GM12878 (cell line): ENCODE data around the gene KIF25. TPM values are rescaled to one million over a fixed set of nuclear protein-coding genes. Genes with fewer than 3 reads are reported as not detected.

Experiments
- ATAC-seq: fragments of 200-7000 bp; cut with Tn5 transposase; 3 replicates; pipeline ENCODE4 v1.9.1; 2020; ENCODE audit warnings: mild to moderate bottlenecking, moderate library complexity
- Bru-seq: library from RNA; stranded (reverse); fragments of 400-500 nt; gene quantifications from one replicate; lab custom pipeline; 2021; lab: Mats Ljungman, UMichigan
- BruChase-seq, 2 experiments: library from RNA; stranded (reverse); fragments of 400-500 nt; gene quantifications; one replicate each; lab custom pipeline; 2021; lab: Mats Ljungman, UMichigan
- BruUV-seq: library from RNA; stranded (reverse); fragments of 400-500 nt; replicated peaks from 2 replicates; lab custom pipeline; 2021; lab: Mats Ljungman, UMichigan
- CTCF ChIA-PET: fragments of 300-600 bp; sonication (Branson Sonifier 250); formaldehyde crosslinking; extraction: SDS; loops from one replicate; lab custom pipeline; 2021; ENCODE audit warnings: inconsistent platforms; lab: Yijun Ruan, JAX
- POLR2A ChIA-PET: fragments of 350-600 bp; formaldehyde crosslinking; extraction: SDS; loops from one replicate; lab custom pipeline; 2021; ENCODE audit warnings: inconsistent platforms; lab: Charles Lee
- RAD21 ChIA-PET: fragments of 300-600 bp; sonication (Branson Sonifier 250); formaldehyde crosslinking; loops from one replicate; lab custom pipeline; 2023; ENCODE audit warnings: antibody characterized with exemption; ENCODE audit not compliant: unreplicated experiment; lab: Charles Lee
- SMC1A ChIA-PET: fragments of 300-600 bp; sonication (Branson Sonifier 250); formaldehyde crosslinking; loops from one replicate; lab custom pipeline; 2023; ENCODE audit not compliant: unreplicated experiment, uncharacterized antibody; lab: Charles Lee
- DNase-seq: peaks from one replicate; pipeline ENCODE4 v3.0.0-alpha.2; 2011; ENCODE audit warnings: low read depth, low spot score
- FAIRE-seq: peaks from 3 replicates; lab custom pipeline; 2011; peaks lifted over from hg19 to GRCh38; lab: Jason Lieb, UNC
- H2AFZ ChIP-seq: 2 replicates; pipeline ENCODE4 v1.6.0; 2011; ENCODE audit warnings: low read depth, low read length, control low read depth; ENCODE audit not compliant: control insufficient read depth
- H3K27ac ChIP-seq: 2 replicates; pipeline ENCODE4 v1.5.1; 2011; ENCODE audit warnings: control low read depth; ENCODE audit not compliant: control insufficient read depth, insufficient read depth
- H3K27me3 ChIP-seq, 2 experiments: replicated peaks in 1 of 2; 2 replicates each; pipeline versions ENCODE4 v1.6.0 to v1.6.1; 2011; ENCODE audit warnings: low read length in 1 of 2; ENCODE audit not compliant: control insufficient read depth in 2 of 2, insufficient read depth in 2 of 2
- H3K36me3 ChIP-seq, 2 experiments: 2 replicates each; pipeline ENCODE4 v1.5.1; 2011; ENCODE audit warnings: low read length in 1 of 2; ENCODE audit not compliant: control insufficient read depth in 2 of 2, insufficient read depth in 2 of 2
- H3K4me1 ChIP-seq: 2 replicates; pipeline ENCODE4 v1.6.1; 2011; ENCODE audit warnings: mild to moderate bottlenecking, low read length, moderate library complexity, mixed read lengths; ENCODE audit not compliant: control insufficient read depth, insufficient read depth
- H3K4me2 ChIP-seq: 2 replicates; pipeline ENCODE4 v1.6.0; 2011; ENCODE audit warnings: control low read depth; ENCODE audit not compliant: control insufficient read depth, insufficient read depth
- H3K4me3 ChIP-seq: fragments of 200-600 bp; sonication (generic); 2 replicates; pipeline ENCODE4 v1.5.1; 2016
- H3K79me2 ChIP-seq: 2 replicates; pipeline ENCODE4 v1.6.0; 2011; ENCODE audit warnings: low read length; ENCODE audit not compliant: control insufficient read depth, insufficient read depth
- H3K9ac ChIP-seq: 2 replicates; pipeline ENCODE4 v1.8.0; 2011; ENCODE audit warnings: low read length, control low read depth, mixed read lengths; ENCODE audit not compliant: control insufficient read depth, insufficient read depth
- H3K9me3 ChIP-seq: replicated peaks from 3 replicates; pipeline ENCODE4 v1.5.1; 2011; ENCODE audit warnings: mild to moderate bottlenecking, low read length; ENCODE audit not compliant: control insufficient read depth, insufficient read depth
- H4K20me1 ChIP-seq: 2 replicates; pipeline ENCODE4 v1.6.0; 2011; ENCODE audit not compliant: control insufficient read depth, insufficient read depth
- CHD4 ChIP-seq: fragments of 200-600 bp; sonication (generic); IDR thresholded peaks from 2 replicates; pipeline ENCODE4 v1.6.1; 2016; ENCODE audit warnings: mild to moderate bottlenecking
- ESRRA ChIP-seq: IDR thresholded peaks from 2 replicates; pipeline ENCODE4 v1.6.1; 2012; ENCODE audit warnings: mild to moderate bottlenecking, low read length, improper control_type of control experiment
- JUNB ChIP-seq: IDR thresholded peaks from 2 replicates; pipeline ENCODE4 v1.6.1; 2016; ENCODE audit warnings: antibody characterized with exemption, mild to moderate bottlenecking
- NFYB ChIP-seq: IDR thresholded peaks from 2 replicates; pipeline ENCODE4 v1.6.1; 2011; ENCODE audit warnings: low read depth, mild to moderate bottlenecking, low read length, improper control_type of control experiment, moderate library complexity; ENCODE audit not compliant: insufficient read depth
- NR2C1 ChIP-seq: fragments of 450-650 bp; IDR thresholded peaks from 2 replicates; pipeline ENCODE4 v1.6.1; 2017; ENCODE audit warnings: antibody characterized with exemption, mild to moderate bottlenecking, moderate library complexity
- SUPT20H ChIP-seq: IDR thresholded peaks from 2 replicates; pipeline ENCODE4 v1.6.1; 2011; ENCODE audit warnings: low read depth, mild to moderate bottlenecking, low read length, moderate library complexity, borderline replicate concordance; ENCODE audit not compliant: control insufficient read depth
- WGBS: methylation state at CpG from one replicate; pipeline ENCODE4 v1.1.6; 2016; ENCODE audit warnings: low lambda C conversion rate; ENCODE audit not compliant: insufficient replicate concordance, insufficient coverage; ENCODE audit errors: missing lambda C conversion rate; 5-methylcytosine and 5-hydroxymethylcytosine counted together
- in situ Hi-C: fragments of 300-500 bp; cut with MboI; formaldehyde crosslinking; loops from 9 replicates; pipeline ENCODE4 v1.14.3; 2018; ENCODE audit warnings: mixed read lengths
- intact Hi-C: fragments of 100-400 bp; cut with micrococcal nuclease; formaldehyde crosslinking; loops from one replicate; pipeline ENCODE4 v1.14.2; 2022; ENCODE audit not compliant: unreplicated experiment
- long read RNA-seq, 2 experiments: library from polyadenylated mRNA; unstranded; transcript quantifications; one replicate each; pipeline ENCODE4 v2.0.0, GENCODE V29; 2019 to 2020
- polyA minus RNA-seq, 3 experiments: library from RNA; depleted of rRNA, polyadenylated mRNA; stranded (reverse); fragments of >200 nt; gene quantifications; 2 replicates each; pipeline ENCODE4 v1.2.3, GENCODE V29; 2011
- polyA plus RNA-seq, 11 experiments: library from polyadenylated mRNA; depleted of rRNA in 4 of 11; unstranded in 6 of 11; stranded (reverse) in 5 of 11; fragments of >200 nt; fragmentation: Nextera tagmentation in 4 of 11; fragmentation: Illumina TruSeq in 1 of 11; extraction: Ambion mirVana in 4 of 11; extraction: Trizol in 1 of 11; gene quantifications; 1 replicate in 1 of 11; 2 replicates in 10 of 11; pipeline versions ENCODE4 v1.2.1 to v1.2.3, GENCODE V29; 2011 to 2016; ENCODE audit warnings: inconsistent platforms in 2 of 11, missing spikeins in 2 of 11, low read depth in 1 of 11
- total RNA-seq, 4 experiments: library from RNA; depleted of rRNA in 3 of 4; stranded (reverse); fragments of >200 nt in 3 of 4; fragmentation: Illumina TruSeq in 1 of 4; extraction: Trizol in 1 of 4; gene quantifications; 2 replicates each; pipeline versions ENCODE4 v1.2.1 to v1.2.3, GENCODE V29; 2013 to 2021
- TF ChIP-seq, protein P1 (sequence below): fragments of 450-650 bp; formaldehyde crosslinking; IDR thresholded peaks from 2 replicates; pipeline ENCODE4 v1.5.0; 2022; ENCODE audit warnings: mild to moderate bottlenecking, missing genetic modification characterization
- TF ChIP-seq, protein P2 (sequence below): fragments of 450-650 bp; conservative IDR thresholded peaks from 2 replicates; pipeline ENCODE4 v1.6.1; 2017; ENCODE audit warnings: mild to moderate bottlenecking, moderate library complexity

Gene KIF25
- not detected in 2 replicates for total RNA-seq (2013; cell fraction: nucleolus; rRNA removed)
- not detected in 2 replicates for total RNA-seq (2014; rRNA removed)
- total RNA-seq (2014; rRNA removed; fragmentation: Illumina TruSeq; extraction: Trizol), result not detected in 2 replicates
- total RNA-seq (2021), result not detected in 2 replicates
- polyA plus RNA-seq (2011; ENCODE audit: low read depth), result not detected
- polyA plus RNA-seq (2011; rRNA removed), result not detected in 2 replicates
- not detected in 2 replicates for polyA plus RNA-seq (2011; cell fraction: cytosol; rRNA removed)
- not detected in 2 replicates for polyA plus RNA-seq (2011; cell fraction: nucleus; rRNA removed)
- not detected in 2 replicates for polyA plus RNA-seq (2012)
- polyA plus RNA-seq (2014; fragmentation: Illumina TruSeq; extraction: Trizol), result not detected in 2 replicates
- polyA plus RNA-seq (2014; fragmentation: Nextera tagmentation; extraction: Ambion mirVana), result not detected
- polyA plus RNA-seq (2014; rRNA removed), result not detected in 2 replicates
- not detected for polyA plus RNA-seq (2016; fragmentation: Nextera tagmentation; extraction: Ambion mirVana)
- not detected in 2 replicates for polyA minus RNA-seq (2011; rRNA and poly(A)+ RNA removed)
- not detected in 2 replicates for polyA minus RNA-seq (2011; cell fraction: cytosol; rRNA and poly(A)+ RNA removed)
- not detected in 2 replicates for polyA minus RNA-seq (2011; cell fraction: nucleus; rRNA and poly(A)+ RNA removed)
- Bru-seq, nascent RNA, result not detected
- not detected for BruChase-seq, experiment 1, labeled RNA remaining after a 6-hour chase
- BruChase-seq, experiment 2, labeled RNA remaining after a 2-hour chase, result not detected
- long read RNA-seq, experiment 1, result 0 reads
- long read RNA-seq, experiment 2, result 0 reads

- RAD21 ChIA-PET, result no interaction called here
- TF ChIP-seq ESRRA (no peak), NR2C1 (no peak), SUPT20H (no peak)
- TF ChIP-seq, all 136 proteins: peak for 0
- ATAC-seq (no peak), DNase-seq (no peak), FAIRE-seq (no peak)
- ChIA-PET CTCF (no interaction called here), POLR2A (no interaction called here), SMC1A (no interaction called here)
- no peak within 1 kb of the TSS for H3K4me2 ChIP-seq
- H2AFZ ChIP-seq, result no peak within 1 kb of the TSS
- H3K4me1 ChIP-seq, result no peaks in the 10 kb centered on the region
- H3K36me3 ChIP-seq, result no peaks in the 10 kb centered on the region
- H3K9ac ChIP-seq, result no peak within 1 kb of the TSS
- no peaks in the 10 kb centered on the region for H4K20me1 ChIP-seq
- intact Hi-C loops, result no loop called here
- H3K27me3 ChIP-seq, result no peaks in the 10 kb centered on the region
- in situ Hi-C loops, result no loop called here
- H3K9me3 ChIP-seq, result no peaks in the 10 kb centered on the region
- H3K27ac ChIP-seq, result no peak within 1 kb of the TSS
- WGBS, result 75% methylated on average over 9 of the region's 9 CpGs
- H3K4me3 ChIP-seq, result no peak within 1 kb of the TSS
- no TSS peak for BruUV-seq
- no peaks in the 10 kb centered on the region for H3K79me2 ChIP-seq
Measured at GRCh38 chr6:167997642-167998041, at the start of gene KIF25. TSS of gene KIF25 (plus strand) at chr6:167997671. CDS start at chr6:168029586, 31,915 bp downstream.

- 88% methylated on average over 1 of the region's 1 CpG for WGBS
- CTCF ChIA-PET, result no interaction called here
- TF ChIP-seq, protein P1, sequence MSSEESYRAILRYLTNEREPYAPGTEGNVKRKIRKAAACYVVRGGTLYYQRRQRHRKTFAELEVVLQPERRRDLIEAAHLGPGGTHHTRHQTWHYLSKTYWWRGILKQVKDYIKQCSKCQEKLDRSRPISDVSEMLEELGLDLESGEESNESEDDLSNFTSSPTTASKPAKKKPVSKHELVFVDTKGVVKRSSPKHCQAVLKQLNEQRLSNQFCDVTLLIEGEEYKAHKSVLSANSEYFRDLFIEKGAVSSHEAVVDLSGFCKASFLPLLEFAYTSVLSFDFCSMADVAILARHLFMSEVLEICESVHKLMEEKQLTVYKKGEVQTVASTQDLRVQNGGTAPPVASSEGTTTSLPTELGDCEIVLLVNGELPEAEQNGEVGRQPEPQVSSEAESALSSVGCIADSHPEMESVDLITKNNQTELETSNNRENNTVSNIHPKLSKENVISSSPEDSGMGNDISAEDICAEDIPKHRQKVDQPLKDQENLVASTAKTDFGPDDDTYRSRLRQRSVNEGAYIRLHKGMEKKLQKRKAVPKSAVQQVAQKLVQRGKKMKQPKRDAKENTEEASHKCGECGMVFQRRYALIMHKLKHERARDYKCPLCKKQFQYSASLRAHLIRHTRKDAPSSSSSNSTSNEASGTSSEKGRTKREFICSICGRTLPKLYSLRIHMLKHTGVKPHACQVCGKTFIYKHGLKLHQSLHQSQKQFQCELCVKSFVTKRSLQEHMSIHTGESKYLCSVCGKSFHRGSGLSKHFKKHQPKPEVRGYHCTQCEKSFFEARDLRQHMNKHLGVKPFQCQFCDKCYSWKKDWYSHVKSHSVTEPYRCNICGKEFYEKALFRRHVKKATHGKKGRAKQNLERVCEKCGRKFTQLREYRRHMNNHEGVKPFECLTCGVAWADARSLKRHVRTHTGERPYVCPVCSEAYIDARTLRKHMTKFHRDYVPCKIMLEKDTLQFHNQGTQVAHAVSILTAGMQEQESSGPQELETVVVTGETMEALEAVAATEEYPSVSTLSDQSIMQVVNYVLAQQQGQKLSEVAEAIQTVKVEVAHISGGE (CRISPR knock-in tag), result no peak
- TF ChIP-seq NFYB, result no peak
- TF ChIP-seq JUNB, result no peak
- TF ChIP-seq, protein P2, sequence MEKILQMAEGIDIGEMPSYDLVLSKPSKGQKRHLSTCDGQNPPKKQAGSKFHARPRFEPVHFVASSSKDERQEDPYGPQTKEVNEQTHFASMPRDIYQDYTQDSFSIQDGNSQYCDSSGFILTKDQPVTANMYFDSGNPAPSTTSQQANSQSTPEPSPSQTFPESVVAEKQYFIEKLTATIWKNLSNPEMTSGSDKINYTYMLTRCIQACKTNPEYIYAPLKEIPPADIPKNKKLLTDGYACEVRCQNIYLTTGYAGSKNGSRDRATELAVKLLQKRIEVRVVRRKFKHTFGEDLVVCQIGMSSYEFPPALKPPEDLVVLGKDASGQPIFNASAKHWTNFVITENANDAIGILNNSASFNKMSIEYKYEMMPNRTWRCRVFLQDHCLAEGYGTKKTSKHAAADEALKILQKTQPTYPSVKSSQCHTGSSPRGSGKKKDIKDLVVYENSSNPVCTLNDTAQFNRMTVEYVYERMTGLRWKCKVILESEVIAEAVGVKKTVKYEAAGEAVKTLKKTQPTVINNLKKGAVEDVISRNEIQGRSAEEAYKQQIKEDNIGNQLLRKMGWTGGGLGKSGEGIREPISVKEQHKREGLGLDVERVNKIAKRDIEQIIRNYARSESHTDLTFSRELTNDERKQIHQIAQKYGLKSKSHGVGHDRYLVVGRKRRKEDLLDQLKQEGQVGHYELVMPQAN, result no peak
- TF ChIP-seq CHD4, result no peak
Measured at GRCh38 chr6:167947716-167948115, 49.8 kb upstream of the KIF25 start.

More at GRCh38 chr6:167947716-167948115, 49.8 kb upstream of the KIF25 start:
- no TSS peak for BruUV-seq
- ChIA-PET SMC1A (no interaction called here), RAD21 (no interaction called here), POLR2A (no interaction called here)
- in situ Hi-C loops (no loop called here), intact Hi-C loops (no loop called here)
- H3K4me2 ChIP-seq, result no peak overlapping the region
- H3K9ac ChIP-seq, result no peak overlapping the region
- H4K20me1 ChIP-seq, result no peaks in the 10 kb centered on the region
- no peaks in the 10 kb centered on the region for H3K27me3 ChIP-seq
- peaks cover 12 to 13% of the 10 kb centered on the region in 2 experiments for H3K36me3 ChIP-seq
- no peak overlapping the region for H3K27ac ChIP-seq
- H3K79me2 ChIP-seq, result no peaks in the 10 kb centered on the region
- no peaks in the 10 kb centered on the region for H3K9me3 ChIP-seq
- no peak overlapping the region for H2AFZ ChIP-seq
- FAIRE-seq (no peak), DNase-seq (no peak), ATAC-seq (no peak)
- no peaks in the 10 kb centered on the region for H3K4me1 ChIP-seq
- H3K4me3 ChIP-seq, result no peak overlapping the region
